G401 (cell line): ENCODE measurements around the gene CCDC3. TPM values are rescaled to one million over a fixed set of nuclear protein-coding genes. Genes with fewer than 3 reads are reported as not detected.
"Not testable (repeated sequence)": the region's sequence is repeated elsewhere in the genome, so short reads cannot be mapped to it uniquely, and the experiment has no call there.

Experiments used
- DNase-seq: peaks from one replicate; pipeline ENCODE4 v3.0.0-alpha.2; 2015; ENCODE audit warnings: low spot score
- in situ Hi-C: cut with HindIII; loops from 2 replicates; pipeline ENCODE4 v1.10.0; 2016; ENCODE audit warnings: low sequenced_read_pairs, mixed read lengths
- total RNA-seq: library from RNA; depleted of rRNA; stranded (reverse); fragments of >200 nt; shearing (Covaris generic); gene quantifications from 2 replicates; pipeline ENCODE4 v1.2.3, GENCODE V29; 2014

CCDC3 gene
- total RNA-seq, 1 experiment from 2014 or later = not detected

DNA sequence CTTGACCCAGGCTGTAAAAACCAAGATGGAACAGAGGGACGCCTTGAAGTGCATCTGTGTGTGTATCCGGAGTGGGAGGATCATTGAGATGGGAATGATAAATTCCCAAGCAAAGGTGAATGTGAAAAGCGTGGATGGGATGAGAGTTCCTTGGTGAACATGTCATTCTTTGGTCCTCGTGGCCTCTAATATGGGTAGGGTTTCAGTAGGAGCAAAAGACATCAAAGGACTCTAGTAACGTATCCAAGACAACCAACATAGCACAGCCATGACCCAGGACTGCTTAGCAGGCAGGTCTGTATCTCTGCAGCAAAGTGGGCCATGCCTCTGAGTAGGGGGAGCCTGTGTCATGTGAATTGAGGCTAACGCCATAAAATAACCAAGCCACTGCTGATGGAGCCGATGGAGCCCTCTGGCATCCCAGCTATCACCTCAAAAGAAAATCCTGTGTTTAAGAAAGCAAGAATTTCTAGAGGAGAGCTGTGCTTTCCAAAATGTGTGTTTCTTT, 98.6 kb downstream of the CCDC3 start:
- DNase-seq = no peak

DNA sequence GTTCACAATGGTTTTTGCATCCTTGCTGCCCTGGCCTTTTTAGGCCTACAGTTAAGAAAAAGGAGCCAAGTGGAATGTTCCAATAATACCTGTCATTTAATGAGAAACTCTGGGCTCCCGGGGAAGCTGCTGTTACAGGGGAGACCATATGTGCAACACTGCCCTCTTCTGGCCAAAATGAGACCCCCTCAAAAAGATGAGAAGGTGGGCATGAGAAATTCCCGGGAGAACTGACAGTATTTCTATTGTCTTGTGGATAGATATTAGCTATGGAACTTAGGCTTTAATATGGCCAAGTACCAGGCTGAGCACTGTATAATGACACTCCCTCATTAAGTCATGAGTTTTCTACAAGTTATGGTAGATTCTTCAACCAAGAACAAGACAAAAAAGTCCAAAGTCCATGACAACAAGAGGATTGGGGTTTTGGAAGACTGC, 99.4 kb downstream of the CCDC3 start:
- peak; percentile 74 for DNase-seq
- in situ Hi-C loops = no loop called here

More for the DNA sequence above, 98.6 kb downstream of the CCDC3 start:
- in situ Hi-C loops = no loop called here

DNA sequence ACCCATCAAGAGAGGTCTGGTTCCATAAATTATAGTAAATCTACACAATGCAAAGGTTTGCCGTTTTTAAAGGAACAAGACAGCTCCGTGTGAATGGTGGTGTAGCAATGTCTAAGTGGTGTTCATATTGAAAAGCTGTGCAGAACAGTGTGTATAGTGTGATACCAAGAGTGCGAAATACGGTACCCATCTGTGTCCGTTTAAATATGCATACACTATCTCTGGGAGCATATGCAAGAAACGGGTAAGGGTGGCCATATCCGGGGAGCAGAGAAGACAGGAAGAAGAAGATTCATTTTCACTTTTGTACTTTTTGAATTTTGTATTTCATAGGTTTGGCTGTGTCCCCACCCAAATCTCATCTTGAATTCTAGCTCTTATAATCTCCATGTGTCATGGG, 102.0 kb downstream of the CCDC3 start:
- in situ Hi-C loops = no loop called here
- no peak for DNase-seq

DNA sequence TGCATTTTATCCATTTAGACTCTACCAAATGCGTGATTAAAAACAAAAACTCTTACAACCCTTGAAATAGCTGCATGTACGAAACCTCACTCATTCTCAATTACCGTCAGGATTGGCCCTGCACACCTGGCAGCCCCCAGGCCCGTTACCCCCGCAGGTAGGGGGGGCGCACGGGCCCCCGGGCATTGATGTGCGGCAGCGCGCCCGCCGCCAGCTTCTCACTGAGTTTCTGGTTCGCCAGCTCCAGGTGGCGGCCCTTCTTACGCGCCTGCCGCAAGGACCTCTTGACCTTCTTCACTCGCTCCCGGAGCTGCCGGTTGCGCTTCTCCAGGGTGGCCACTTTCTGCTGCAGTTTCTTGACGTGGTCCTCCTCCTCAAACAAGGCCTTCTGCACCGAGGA, 103.2 kb downstream of the CCDC3 start:
- DNase-seq = no peak
- in situ Hi-C loops = no loop called here

DNA sequence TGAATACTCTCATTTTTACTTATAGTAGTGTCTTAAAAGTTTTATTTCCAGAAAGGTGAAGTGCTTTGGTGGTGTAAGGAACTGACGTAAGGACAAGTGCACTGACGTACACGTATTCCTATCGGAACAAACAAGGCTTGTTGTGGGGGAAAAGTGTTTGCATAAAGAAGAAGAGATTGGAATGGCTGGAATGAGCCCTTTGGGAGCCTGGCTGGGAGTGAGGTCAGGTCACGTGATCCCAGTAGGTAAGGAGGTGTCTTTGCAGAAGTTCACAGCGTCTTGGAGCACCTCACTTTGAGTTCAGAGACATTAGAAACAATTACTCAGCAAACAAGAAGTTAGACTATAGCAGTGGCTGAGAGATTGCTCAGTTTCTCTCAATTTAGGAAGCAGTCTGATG, 104.2 kb downstream of the CCDC3 start:
- in situ Hi-C loops = no loop called here
- DNase-seq = no peak

DNA sequence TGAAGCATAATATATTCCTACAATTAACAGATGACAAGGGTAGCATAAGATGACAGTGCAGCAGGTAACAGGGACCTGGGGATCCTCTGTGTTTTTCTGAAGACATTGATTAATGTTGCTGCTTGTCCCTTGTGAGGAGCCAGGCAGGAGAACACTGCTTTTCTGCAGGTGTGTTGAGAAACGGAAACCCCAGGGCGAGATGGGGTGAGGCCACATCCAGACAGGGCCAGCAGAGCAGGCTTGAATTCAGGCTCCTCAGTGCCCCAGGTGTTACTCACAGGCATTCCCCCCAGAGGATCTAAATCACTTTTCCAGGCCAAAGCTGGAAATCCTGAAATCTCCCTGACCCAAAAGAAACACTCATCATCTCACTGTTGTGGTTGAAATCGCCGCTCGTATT, 105.3 kb downstream of the CCDC3 start:
- in situ Hi-C loops = no loop called here

DNA sequence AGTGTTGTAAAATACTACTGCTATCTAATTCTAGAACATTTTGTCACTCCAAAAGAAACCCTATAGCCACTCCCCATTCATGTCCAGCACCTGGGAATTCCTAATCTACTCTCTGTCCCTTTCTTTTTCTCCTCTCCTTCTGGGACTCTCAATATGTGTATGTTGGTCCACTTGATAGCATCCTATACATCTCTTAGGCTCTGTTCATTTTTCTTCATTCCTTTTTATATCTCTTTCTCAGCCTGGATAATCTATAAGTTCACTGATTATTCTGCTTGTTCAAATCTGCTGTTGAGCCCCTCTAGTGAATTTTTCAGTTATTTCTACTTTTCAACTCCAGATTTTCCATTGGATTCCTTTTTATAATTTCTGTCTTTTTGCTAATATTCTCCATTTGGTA, 108.6 kb downstream of the CCDC3 start:
- in situ Hi-C loops = no loop called here
- no peak for DNase-seq

More for the DNA sequence above, 105.3 kb downstream of the CCDC3 start:
- no peak for DNase-seq

DNA sequence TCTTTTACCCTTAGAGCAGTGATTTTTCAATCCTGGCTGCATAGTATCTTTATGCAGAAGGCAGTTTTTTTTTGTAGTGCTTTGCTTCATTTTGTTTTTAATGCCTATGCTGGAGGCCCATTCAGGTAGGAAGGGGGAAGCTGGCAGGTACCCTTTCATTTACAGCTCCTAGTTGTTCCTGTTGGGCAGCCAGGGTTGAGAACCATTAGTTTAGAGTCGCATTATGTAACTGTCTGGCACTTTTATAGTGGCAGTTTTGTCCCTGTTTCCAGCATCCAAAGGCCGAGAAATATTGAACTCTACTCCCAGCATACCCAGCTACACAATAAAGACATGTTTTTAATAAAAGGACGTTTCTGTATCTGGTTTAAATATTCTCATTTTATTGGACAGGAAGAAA, 110.6 kb downstream of the CCDC3 start:
- no peak for DNase-seq
- in situ Hi-C loops = no loop called here

DNA sequence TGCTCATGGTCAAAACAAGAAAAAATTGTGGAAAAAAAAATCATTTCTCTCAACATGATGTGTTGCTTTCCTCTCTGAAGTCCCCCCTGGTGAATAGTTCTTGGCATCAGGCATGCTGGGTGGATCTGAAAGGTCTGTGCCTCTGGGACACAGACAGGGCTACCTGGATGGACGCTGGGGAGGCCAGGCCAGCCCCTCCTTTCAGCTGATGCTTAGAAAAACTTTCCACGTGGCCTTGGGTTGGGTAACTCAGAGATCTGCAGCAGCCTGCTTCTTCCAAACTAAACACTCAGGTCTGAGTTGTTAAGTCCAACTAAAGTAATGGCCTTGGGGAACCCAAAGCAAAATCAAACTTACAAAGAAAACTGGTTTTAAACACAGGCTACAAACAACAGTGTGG, 113.0 kb downstream of the CCDC3 start:
- in situ Hi-C loops = no loop called here
- no peak for DNase-seq

DNA sequence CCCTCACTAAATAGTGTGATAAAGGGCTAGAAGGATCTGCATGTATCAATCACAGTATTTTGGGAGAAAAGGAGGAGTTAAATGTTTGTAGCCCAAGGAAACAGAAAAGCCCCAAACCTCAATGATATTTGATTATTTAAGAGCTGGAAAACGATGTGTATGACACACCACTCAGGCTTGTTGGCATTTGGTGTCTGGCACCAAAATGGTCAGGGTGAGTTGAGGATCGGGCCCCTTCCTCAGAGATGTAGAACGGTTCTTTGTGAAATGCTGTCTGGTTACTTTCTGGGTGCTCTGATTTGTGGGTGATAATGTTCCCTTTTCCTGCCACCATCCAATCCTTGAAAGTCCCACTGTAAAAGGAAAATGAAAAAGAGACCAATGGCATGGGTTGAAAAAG, 113.7 kb downstream of the CCDC3 start:
- no peak for DNase-seq
- in situ Hi-C loops = no loop called here

DNA sequence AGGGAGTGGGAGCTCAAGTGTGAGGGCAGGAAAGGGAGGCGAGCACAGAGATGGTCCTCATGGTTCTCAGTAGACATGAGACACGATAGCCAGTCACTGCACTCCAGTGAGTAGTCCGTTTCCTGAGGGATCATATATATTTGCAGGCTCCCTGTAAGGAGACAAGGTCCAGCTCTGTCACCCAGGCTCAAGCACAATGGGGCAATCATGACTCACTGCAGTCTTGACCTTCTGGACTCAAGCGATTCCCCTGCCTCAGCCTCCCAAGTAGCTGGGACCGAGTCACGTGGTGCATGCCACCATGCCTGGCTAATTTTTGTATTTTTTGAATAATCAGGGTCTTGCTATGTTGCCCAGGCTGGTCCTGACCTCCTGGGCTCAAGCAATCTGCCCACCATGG, 116.7 kb downstream of the CCDC3 start:
- in situ Hi-C loops = no loop called here

DNA sequence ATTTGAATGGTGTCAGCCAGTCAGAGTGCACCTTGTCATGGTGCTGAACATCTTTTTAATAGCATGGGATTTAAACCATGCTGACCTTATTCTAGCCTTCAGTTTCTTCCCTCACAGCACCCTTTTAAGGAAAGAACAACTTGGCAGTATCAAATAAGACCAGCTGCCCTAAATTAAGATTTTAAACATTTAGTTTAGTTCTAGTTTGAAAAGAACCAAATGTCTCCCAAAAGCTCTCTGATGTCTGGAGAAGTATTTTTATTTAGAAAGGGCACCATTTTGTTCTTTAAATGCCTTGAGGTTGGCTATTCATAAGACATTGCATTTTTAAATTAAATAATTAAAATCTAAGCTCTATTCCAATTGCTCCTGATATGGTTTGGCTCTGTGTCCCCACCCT, 121.1 kb downstream of the CCDC3 start:
- in situ Hi-C loops = no loop called here
- DNase-seq = no peak

More for the DNA sequence above, 116.7 kb downstream of the CCDC3 start:
- DNase-seq = no peak

DNA sequence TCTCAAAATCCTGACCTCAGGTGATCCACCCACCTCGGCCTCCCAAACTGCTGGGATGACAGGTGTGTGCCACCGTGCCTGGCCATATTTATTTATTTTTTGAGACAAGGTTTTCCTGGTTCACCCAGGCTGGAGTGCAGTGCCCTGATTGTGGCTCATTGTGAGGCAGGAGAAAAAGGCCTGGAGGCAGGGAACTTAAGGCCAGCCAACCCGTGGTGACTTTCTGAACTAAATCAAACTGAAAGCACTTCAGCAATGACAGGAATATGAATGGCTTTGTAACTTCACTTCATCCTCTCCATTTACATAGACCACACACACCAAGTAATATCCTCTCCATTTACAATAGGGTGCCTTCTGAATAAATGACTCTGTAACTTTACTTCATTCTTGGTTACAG, 124.4 kb downstream of the CCDC3 start:
- DNase-seq = no peak

DNA sequence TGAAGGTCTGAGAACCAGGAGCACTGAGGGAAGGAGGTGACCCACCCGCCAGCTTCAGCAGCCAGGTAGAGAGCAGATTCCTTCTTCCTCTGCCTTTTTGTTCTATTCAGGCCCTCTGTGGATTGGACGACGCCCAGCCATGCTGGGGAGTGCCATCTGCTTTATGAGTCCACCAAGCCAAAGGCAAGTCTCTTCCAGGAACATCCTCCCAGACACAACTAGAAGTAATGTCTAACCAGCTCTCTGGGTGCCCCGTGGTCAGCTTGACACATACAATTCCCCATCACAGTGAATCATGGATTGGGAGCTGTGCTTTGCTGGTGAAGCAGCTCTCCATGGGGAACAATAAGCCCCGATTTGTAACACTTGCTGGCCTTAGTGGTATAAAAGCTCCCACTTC, 125.2 kb downstream of the CCDC3 start:
- peak; percentile 95 for DNase-seq
- in situ Hi-C loops = no loop called here

More for the DNA sequence above, 124.4 kb downstream of the CCDC3 start:
- in situ Hi-C loops = no loop called here

DNA sequence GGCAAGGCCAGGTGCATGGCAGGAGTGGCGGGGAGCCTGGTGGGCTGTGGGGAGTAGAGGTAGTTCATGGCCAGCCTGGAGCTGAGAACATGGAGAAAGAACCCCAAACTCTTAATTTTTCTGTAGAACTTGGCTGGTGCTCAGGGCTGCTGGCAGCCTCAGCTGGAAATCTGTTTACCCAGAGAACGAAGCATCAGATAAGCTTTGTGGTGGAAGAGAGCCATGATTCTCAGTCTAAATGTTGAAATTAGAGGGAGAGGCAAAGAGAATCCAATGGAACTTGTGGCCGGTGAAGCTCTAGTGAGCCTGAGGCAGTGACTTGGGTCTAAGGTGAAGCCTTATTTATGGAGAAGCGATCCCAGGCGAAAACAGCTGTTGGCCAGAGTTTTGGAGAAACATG, 126.4 kb downstream of the CCDC3 start:
- in situ Hi-C loops = no loop called here
- DNase-seq = peak; percentile 54

DNA sequence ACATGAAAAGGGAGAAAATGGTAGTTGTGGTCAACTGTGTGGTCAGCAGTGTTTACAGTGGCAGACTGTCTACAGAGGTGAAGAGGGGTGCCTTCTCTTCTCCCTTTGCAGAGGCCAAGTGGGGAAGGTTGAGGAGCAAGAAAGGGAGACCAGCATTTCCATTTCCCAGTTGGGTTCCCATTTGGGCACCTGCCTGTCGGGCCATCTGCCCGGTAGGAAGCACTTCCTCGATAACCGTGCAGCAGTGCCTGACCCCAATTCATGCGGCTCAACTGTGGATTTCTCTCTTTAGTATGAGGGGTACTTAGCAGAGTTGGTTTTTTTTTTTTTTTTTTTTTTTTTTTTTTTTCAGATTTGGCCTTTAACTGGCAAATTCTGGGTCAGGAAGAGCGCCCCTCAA, 127.0 kb downstream of the CCDC3 start:
- peak; percentile 69 for DNase-seq
- in situ Hi-C loops = no loop called here

DNA sequence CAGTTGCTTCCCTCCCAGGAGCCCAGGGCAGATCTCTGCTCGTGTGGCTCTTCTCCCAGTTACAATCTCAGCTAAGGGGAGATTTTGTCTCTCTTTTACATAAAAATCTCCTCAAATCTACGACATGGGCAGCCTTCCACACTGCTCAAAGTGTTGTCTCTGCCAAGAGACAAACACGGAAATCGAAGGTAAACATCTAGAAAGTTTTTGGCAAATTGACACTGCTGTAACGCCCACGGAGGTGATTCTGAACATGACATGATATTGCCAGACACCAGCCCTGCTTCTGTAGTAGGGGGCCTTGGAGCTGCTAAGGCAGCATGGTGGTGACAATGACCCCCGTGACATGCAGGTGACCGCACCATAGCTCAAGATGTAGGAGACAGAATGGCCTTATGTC, 128.3 kb downstream of the CCDC3 start:
- in situ Hi-C loops = no loop called here
- DNase-seq = no peak

DNA sequence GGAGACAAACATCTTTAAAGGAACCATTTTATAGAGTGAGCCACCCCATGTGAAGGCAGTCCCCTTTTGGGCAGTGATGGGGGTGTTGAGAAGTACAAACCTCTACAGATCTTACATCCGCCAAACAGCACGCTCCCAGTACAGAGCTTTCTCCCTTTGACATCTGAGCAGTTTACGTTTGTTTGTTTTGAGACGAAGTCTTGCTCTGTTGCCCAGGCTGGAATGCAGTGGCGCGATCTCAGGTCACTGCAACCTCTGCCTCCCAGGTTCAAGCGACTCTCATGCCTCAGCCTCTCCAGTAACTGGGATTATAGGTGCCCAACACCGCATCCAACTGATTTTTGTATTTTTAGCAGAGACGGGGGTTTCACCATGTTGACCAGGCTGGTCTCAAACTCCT, 128.9 kb downstream of the CCDC3 start:
- DNase-seq = no peak
- in situ Hi-C loops = no loop called here

DNA sequence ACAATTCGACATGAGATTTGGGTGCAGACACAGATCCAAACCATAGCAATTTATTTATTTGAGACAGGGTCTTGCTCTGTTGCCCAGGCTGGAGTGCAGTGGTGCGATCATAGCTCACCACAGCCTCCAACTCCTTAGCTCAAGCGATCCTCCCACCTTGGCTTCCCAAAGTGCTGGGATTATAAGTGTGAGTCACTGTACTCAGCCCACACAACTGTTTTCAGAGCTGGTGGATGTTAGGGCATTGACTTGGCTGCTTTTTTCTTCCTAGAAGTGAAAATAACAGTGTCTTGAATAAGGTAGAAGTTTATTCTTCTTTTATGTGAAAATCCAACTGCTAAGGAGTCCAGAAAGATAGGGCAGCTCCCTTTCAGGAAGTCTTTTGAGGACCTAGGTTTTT, 132.1 kb downstream of the CCDC3 start:
- no peak for DNase-seq
- in situ Hi-C loops = no loop called here

DNA sequence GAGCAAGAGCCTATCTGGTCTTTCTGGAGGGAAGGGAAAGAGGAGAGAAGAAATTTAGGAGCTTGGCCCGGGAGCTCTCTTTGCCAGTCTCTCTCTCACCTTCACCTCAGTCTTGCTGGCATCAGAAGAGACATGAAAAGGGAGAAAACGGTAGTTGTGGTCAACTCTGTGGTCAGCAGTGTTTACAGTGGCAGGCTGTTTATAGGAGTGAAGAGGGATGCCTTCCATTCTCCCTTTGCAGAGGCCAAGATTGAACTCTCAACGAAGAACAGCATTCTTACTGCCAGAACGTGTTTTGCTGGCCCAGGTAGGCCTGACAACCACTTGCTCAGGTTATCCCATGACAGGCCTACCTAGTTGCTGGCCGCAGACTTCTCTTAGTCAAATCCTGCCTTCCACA, 133.3 kb downstream of the CCDC3 start:
- no peak for DNase-seq
- in situ Hi-C loops = no loop called here

DNA sequence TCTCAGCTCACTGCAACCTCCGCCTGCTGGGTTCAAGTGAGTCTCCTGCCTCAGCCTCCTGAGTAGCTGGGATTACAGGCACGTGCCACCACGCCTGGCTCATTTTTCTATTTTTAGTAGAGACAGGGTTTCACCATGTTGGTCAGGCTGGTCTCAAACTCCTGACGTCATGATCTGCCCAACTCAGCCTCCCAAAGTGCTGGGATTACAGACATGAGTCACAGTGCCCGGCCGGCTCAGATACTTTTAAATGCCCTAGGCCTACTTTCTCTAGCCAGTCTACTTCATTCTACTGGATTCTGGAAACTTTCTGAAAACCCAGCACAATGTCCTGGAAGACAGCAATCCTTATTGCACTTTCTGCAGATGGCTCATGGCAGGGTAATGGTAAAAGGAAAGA, 136.0 kb downstream of the CCDC3 start:
- DNase-seq, in situ Hi-C loops: not testable (repeated sequence)

DNA sequence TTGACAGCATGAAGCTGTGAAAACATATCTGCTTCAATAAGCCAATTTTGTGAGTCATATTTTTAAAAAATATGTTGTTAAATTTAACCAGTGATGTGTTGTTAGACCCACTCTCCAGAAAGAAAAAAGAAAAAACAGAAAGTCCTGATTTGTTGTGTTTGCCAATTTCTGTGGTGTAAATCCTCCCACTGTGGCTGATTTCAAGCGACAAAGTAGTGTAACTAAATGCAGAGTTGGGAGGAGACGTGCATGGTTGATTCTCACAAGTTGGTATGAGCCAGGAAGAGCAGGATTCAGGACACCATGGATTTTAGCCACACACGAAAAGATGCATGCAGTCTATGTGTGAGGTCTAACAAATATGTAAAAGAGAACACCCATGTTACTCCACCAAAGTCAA, 139.1 kb downstream of the CCDC3 start:
- DNase-seq = no peak
- in situ Hi-C loops = no loop called here
